OCI-LY7 (cell line): ENCODE data around the gene SP140L.

Experiments used
- CTCF ChIP-seq: fragments of 200-600 bp; sonication (generic); conservative IDR thresholded peaks from 2 replicates; pipeline ENCODE4 v1.5.1; 2014; ENCODE audit warnings: mild to moderate bottlenecking, antibody characterized with exemption, low read length, moderate library complexity, mixed read lengths
- EZH2phosphoT487 ChIP-seq: fragments of 200-600 bp; sonication (generic); IDR thresholded peaks from 2 replicates; pipeline ENCODE4 v1.6.1; 2018; ENCODE audit warnings: low read depth, borderline replicate concordance, mild to moderate bottlenecking, mixed run types, antibody characterized with exemption, low read length, moderate library complexity, mixed read lengths

- TF ChIP-seq CTCF, result no peak
- no peak for TF ChIP-seq EZH2phosphoT487
Observed at GRCh38 chr2:230411570-230412370, 84.8 kb downstream of the SP140L start.
